ENCODE data around the gene DNAJB6. TPM values are rescaled to one million over a fixed set of nuclear protein-coding genes. Genes with fewer than 3 reads are reported as not detected.

DNAJB6 gene
- total RNA-seq, 1 donor from 2014 or later: 95.8 TPM

DNA sequence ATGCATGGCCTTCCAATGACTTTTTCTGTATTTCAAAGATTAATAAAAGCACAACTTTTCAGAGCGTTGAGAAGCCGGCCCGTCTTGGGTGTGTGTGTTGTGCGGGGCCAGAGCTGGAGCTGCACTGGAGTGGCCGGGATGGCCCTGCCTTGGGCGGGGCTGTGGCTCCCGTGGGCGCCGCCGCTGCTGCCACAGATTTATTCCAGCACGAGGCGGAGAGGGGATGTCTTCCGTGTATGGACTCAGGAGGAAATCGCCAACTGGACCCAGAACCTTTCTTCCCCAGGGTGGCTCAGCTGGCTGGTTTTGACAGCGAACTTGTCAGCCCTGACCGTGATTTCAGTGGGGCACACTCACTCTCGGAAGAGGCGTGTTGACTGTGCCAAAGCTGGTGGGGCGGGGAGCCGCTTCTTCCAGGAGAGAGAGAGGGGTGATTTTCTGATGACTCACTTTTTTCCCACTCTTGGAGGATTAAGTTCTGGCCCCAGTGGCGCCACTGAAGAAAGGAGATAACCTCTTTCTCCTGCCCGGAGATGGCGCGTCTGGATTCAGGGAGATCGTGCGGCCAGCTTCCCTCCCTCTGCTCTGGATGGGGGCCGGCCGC lies 72.4 kb downstream of the DNAJB6 start:
- DNase-seq (ENCODE audit: low spot score): no peak

DNA sequence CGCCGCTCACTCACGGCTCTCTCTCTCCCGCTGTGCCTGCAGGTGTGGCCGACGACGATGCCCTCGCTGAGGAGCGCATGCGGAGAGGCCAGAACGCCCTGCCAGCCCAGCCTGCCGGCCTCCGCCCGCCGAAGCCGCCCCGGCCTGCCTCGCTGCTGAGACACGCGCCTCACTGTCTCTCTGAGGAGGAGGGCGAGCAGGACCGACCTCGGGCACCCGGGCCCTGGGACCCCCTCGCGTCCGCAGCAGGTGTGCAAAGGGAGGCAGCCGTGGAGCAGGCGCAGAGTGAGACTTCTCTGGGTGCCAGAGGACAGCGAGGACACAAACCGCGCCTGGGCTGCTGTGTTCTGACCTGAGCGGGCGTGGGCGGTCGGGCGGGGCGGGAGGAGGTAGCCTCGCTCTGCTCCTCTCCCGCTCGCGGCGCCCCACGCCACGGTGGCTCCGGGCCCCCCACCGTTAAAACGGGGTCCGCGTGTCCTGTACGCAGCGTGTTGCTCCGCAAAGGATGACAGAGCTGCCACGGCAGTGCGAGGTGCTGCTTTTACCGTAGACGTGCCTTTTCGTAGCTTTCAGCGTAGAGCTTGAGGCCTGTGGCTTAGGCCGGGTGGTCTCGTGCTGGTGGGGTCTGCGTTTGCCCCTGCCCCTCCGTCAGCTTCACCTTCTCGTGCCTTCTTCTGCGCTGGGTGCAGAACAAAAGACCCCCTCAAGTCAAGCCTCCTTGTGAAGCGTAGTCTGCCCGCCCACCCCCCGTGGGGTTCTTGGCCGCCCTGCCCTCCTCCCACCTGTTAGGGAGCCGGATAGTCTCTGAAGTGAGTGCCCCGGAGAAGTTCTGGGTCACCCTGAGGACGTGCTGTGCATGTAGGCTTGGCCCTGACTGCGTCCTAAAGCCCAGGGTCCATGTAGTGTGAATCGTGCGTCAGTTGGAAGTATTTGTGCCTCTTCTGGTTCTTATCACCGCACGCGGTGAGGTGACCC lies 73.2 kb downstream of the DNAJB6 start:
- DNase-seq (ENCODE audit: low spot score): no peak

DNA sequence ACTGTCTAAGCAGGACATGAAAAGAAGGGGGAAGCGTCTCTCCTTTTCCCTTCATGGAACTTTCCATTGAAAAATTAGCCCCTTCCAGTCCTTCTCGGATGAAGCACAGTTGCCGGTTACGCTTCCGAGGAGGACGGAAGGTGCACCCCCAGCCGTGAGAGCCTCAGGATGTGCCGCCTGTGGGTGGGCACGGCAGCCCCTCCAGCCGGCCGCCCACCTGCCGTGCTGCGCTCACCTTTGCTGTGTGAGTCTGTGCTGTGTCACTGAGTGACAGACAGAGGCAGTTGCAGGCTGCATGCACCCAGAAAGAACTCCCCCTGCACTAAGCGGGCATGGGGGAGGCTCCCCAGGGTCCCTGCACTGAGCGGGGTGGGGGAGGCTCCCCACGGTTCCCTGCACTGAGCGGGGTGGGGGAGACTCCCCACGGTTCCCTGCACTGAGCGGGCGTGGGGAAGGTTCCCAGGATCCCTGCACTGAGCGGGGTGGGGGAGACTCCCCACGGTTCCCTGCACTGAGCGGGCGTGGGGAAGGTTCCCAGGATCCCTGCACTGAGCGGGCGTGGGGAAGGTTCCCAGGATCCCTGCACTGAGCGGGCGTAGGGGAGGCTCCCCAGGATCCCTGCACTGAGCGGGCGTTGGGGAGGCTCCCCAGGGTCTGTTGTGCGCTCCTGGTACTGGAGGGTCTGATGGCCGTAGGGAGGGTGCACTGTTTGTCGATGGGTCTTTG lies 74.2 kb downstream of the DNAJB6 start:
- no peak for DNase-seq (ENCODE audit: low spot score)

DNA sequence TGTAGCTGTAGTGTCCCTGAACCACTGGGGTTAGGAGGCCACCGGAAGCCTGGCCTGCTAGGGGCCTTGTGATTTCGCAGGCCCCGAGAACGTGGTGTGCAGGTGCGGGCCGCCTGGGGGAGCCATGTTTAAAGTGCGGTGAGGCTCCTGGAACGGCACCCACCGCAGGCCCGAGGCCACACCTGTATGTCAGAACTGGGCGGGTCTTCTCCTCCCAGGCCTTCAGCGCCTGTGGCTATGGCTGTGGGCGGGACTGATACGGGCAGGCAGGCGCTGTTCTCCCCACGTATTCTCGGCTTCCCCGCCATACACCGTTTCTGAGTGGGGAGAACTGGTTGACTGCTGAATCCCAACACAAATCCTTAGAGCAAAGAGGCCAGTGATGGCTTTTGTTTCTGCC lies 74.8 kb downstream of the DNAJB6 start:
- no peak for DNase-seq (ENCODE audit: low spot score)

DNA sequence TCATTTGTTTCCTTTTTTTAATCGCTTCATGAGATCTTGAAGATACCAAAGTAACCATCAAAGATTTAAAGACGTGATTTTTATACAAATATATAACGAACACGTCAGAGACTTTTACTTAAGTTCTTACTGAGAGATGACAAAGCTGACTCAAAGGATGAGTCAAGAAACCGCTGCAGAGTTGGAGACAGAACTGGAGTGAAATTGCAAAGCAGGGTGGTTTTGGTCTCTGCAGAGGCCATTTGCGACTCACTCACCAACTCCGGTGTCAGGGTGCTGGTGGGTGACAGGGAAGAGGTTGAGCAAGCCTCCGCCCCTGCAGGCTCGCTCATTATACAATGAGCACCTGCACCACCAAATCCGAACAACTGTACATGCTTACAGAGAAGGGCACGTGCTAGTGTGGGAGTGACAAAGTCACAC lies 75.2 kb downstream of the DNAJB6 start:
- DNase-seq (ENCODE audit: low spot score): no peak

DNA sequence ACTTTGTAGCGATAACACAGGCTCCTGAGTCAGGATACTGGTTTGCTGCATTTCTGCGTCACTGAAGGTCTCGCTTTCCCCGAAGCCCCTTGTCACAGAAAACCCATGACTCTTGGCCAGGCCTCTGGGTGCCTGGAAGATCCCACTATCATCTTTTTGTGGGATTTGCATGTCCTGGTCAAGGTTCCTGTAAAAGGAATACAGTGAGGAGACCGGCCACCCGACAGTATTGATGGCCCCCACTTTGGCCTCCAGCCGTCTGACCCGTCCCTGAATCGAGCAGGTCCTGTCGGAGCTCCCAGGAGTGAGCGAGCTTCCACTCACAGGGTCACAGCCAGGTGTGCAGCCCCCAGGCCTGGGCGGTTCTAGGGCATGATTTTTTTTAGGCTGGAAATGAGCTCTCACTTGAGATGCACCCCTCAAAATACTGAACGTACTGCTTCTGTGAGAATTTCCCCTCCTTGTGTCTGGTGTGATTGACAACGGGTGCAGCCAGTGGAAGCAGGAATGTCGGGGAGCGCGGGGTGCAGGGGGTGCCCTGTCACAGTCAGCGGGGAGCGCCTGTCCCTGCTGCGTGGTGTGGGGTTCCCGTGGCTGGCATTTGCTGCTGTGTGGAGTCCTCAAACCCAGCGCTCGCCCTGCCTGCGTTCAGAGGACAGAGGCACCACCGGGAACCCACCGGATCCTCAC lies 75.8 kb downstream of the DNAJB6 start:
- DNase-seq (ENCODE audit: low spot score): no peak

DNA sequence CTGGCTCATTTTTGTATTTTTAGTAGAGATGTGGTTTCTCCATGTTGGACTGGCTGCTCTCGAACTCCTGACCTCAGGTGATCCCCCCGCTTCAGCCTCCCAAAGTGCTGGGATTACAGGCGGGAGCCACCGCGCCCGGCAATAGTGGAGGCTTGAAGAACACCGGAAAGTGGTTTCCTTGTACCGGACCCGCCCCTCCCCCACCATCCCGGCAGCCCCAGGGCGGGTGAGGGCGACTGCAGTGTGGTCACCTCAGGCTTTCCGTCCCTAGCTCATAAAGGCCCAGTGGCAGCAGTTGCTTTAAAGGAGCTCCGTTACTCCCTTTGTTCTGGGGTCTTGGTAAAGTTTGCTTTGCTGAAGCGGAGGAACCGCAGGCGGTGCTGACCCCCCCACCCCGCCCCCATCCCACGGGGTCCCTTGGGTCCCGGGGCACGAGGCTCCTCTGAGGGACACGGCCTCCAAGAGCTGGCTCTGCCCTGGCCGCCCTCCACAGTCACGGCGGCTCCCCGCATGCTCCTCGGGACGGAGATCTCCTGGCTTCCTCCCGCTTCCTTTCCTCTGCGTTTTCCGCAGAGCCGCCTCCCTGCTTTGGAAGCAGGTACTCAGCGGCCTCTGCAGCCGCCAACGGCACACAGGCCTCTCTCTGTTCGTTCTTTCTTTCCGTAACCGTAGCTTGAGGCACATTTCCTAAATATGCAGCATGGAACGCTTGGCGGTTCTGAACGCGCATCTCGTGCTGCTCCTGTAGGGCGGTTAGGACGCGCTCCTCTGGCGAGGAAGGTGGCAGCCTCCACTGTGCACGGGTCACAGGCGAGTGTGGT lies 77.3 kb downstream of the DNAJB6 start:
- DNase-seq (ENCODE audit: low spot score): no peak

DNA sequence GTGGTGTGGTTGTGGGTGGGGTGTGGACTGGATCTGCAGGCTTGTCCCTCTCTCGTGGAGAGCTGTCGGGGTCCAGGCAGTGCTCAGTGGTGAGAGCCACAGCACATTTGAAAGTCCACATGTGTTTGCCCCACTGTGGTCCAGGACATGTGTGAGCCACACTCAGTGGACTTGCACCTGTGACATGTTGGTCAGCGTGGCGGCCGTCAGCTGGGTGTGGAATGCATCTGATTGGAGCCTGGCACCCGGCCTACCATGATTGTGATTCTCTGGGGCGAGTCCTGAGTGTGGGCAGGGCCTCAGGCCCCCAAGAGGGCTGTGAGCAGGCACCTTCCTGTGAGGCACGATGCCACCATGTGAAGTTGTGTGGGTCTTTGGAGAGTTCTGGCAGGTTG lies 77.9 kb downstream of the DNAJB6 start:
- no peak for DNase-seq (ENCODE audit: low spot score)

DNA sequence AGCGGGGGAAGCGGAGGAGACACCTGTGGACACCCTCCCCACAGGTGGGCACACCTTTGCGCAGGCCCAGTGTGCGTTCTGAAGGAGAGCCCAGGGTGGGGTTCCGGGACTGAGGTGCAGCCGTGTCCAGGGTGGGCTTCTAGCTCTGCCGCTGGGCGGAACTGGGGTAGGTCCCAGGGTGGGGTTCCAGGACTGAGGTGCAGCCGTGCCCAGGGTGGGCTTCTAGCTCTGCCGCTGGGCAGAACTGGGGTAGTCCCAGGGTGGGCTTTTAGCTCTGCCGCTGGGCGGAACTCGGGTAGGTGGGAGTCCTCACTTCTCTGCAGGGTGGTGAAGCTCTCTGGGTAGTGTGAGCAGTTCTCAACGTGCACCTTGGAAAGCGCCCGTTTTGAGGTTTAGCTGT lies 78.7 kb downstream of the DNAJB6 start:
- no peak for DNase-seq (ENCODE audit: low spot score)

DNA sequence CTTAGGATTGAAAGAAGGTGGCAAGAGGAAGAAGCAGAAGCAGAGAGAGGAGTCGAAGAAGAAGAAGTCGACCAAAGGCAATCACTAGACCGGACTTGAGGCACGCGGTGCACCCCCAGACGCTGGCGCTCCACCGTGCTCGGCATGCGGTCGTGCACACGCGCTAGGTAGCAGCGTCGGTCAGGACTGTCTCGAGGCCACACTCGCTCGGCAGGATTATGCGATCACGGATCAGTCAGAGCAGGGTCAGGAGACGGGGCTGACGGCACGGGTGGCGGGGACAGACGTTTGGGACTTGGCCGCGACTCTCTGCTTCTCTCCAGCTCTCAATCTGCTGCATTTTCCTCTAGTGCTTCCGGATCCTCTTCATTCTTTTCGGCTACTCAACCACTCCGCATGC lies 79.2 kb downstream of the DNAJB6 start:
- DNase-seq (ENCODE audit: low spot score): no peak

DNA sequence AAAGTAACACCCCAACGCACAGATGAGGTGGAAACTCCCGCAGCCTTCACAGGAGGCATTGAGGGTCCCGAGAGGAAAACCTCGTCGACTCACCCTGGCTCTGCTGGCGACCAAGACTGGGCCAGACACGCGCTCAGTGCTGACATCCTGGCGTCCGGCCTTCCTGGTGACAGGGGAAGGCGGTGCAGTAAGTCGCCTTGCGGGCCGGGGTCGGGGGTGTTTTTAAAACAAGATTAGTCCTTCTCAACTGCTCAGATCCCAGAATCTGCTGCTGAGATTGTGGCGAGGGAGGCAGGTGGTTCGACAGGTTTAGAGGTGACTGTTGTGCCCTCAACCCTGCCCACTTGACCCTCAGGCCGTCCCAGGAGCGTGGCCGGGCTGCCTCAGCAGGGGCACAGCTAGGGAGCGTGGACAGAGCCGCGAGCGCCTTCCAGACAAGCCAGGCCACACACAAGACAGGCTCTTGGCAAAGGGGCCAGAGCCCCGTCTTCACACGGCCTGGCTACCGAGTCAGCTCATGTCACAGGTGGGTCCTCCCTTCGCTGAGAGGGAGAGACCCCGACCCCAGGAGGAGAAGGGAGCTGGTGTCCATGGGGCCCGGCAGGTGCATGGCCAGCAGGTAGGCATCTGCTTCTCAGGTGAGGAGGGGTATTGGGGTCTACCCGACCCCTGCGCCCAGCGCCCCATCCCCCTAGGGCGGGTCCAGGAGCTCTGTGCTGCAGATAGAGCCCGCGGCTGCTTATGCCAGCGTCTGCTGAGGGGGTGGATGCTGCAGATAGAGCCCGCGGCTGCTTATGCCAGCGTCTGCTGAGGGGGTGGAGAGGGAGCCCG lies 81.6 kb downstream of the DNAJB6 start:
- DNase-seq (ENCODE audit: low spot score): no peak

DNA sequence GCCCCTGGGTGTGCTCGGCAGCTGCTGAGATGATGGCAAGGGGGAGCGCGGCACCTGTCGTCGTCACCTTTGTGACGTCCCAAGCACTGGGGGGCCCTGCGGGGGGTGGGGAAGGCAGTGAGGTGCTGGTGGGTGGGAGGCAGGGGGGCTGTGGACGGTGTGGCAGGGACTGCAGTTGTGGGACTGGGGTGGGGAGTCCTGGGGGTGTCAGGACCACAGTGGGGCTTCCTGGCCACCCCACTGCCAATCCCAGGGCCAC lies 82.2 kb downstream of the DNAJB6 start:
- no peak for DNase-seq (ENCODE audit: low spot score)

DNA sequence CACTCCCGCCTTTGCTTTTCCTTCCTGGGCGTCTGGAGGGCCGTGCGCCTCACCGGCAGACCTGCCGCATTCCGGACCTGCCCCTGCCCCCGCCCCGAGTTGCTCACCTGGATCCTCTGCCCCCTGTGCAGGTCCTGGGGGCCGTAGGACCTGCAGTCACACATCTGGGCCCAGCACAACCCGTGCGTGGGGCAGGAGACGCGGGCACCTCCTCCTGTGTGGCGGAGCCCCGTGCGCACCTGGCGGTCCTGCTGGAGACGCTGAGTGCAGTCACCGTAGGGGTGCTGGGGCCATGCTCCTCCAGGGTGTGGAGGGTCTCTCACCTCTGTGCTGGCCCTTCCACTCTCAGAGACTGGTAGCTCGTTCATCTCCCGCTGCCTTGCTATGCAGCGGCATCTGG lies 85.5 kb downstream of the DNAJB6 start:
- no peak for DNase-seq (ENCODE audit: low spot score)

DNA sequence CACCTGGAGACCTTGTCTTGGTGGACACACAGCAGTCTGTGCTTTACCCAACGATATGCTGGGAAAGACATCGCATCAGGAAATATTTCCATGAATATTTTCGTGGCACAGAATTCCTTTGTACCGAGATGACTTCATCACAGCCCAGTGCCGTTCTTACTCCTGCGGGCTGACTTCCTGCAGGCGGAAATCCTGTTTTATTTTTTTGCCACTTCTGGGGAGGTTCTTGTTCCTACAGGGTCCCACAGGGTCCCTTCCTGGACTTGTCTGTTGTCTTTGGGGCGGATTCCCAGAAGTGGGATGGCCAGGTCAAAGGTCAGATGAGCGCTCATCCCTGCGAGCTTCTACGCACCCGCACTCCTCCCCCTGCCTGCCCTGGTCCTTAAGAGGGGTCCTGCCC lies 86.5 kb downstream of the DNAJB6 start:
- DNase-seq (ENCODE audit: low spot score): no peak

DNA sequence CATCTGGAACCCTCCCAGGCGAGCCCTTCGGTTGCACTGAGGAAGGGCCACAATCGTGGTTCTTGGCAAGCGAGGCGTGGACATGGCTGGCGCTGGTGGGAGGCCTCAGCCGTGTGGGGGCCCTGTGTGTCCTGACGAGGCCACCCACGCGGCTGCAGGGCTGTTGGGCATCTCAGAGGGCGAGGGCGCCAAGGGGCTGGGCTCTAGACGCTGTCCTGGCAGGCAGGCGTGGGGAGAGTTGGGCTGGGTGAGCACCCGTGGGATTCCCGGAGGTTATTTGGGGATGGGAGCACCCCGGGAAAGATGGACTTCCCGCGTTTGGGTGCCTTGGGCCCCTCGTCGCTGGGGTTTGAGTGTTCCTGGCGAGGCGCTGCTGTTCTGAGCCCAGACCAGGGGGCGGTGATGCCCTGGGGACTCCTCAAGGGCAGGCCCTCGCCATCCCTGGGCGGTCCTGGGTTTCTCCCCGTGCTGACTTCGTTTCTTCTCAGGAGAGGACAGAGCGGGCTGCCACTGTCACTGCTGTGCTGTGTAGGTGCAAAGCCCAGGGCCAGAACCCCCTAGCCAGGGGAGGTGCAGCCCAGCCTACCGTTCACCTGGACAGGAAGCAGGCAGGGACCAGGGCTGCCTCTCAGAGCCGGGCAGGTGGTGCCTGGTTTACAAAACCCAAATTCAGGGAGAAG lies 87.2 kb downstream of the DNAJB6 start:
- DNase-seq (ENCODE audit: low spot score): no peak

DNA sequence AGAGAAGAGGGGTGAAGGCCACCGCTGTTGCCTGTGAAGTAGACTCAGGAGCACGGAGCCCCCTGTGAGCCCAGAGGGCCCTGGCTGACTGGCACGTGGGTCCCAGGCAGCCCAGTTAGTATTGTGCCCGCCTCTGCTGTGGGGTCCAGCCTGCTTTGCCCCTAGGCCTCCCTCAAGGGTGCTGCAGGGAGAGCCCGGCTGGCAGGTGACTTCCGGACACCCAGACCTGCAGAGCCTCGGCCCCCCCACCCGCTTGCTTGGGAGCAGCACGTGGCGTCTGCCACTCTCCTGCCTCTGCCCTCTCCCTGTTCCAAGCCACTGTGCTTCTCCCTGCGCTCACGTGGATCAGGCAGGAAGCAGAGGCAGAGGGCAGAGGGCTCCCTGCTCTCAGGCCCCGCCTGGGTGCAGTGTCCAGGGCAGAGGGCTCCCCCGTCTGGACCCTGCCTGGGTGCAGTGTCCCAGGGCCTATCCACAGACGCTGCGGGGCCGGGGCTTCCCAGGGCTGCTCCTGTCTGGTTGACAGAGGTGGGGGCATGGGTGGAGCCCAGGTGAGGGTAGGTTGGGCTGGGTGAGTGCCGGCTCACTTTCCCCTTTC lies 88.4 kb downstream of the DNAJB6 start:
- DNase-seq (ENCODE audit: low spot score): no peak

DNA sequence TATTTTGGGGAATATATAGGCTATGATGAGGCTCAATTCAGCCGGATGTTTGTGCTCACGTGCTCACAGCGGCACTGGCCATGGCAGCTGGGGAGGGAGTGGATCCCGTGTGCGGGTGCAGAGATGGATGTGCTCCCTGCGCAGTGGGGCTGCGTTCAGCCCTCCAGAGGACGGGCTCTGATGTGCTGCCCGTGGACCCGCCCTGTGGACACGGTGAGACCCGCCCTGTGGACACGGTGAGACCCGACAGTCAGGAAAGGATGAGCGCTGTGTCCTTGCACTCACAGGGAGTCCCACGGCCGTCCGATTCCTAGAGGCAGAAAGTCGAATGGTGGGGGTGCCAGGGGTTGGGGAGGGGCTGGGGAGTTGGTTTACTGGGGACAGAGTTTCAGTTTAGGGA lies 89.0 kb downstream of the DNAJB6 start:
- no peak for DNase-seq (ENCODE audit: low spot score)

DNA sequence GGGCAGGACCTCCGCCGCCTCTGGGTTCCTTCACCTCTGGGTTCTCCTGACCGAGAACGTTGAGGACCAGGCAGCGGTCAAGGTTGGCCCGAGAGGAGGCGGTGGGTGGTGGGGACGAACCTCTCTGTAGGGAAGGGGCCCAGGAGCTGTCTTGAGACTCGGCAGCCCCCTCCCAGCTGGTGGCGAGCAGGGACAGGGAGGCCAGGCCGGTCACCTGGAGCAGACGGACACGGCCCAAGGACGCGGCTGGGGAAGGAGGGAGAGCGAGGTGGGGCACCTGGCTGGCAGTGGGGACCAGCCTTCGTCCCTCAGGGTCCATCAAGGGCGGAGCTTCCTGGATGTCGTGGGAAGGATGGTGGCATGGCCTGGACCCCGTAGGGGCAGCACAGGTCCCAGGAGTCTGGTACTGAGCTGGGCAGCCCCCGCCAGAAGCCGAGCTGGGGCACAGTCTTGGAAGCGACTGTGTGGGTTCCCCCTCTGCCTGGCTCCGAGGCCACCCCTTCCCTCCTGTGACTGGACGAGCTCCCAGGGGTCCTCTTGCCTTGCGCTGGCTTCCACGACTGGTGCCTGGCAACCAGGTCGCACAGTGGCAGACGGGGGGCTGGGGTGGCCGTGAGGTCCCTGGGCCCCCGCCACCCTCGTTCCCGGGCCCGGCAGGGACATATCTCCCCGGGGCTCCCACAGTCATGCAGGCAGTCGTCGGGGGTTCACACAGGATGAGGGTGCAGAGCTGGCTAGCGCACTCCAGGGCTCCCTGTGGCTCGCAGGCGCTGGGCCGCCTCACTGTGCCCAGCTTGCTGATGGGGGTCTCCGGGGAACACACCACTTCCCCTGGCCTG lies 89.9 kb downstream of the DNAJB6 start:
- no peak for DNase-seq (ENCODE audit: low spot score)

Measured in mucosa of gallbladder (tissue), 1 donor.